OCI-LY7 (cell line): ENCODE results near the gene CD44.

Experiments used
- EZH2phosphoT487 ChIP-seq: fragments of 200-600 bp; sonication (generic); IDR thresholded peaks from 2 replicates; pipeline ENCODE4 v1.6.1; 2018; ENCODE audit warnings: low read depth, borderline replicate concordance, mild to moderate bottlenecking, mixed run types, antibody characterized with exemption, low read length, moderate library complexity, mixed read lengths
- TF ChIP-seq, protein P1 (sequence below): fragments of 200-600 bp; sonication (generic); conservative IDR thresholded peaks from 2 replicates; pipeline ENCODE4 v1.5.1; 2014; ENCODE audit warnings: mild to moderate bottlenecking, antibody characterized with exemption, low read length, moderate library complexity, mixed read lengths

DNA sequence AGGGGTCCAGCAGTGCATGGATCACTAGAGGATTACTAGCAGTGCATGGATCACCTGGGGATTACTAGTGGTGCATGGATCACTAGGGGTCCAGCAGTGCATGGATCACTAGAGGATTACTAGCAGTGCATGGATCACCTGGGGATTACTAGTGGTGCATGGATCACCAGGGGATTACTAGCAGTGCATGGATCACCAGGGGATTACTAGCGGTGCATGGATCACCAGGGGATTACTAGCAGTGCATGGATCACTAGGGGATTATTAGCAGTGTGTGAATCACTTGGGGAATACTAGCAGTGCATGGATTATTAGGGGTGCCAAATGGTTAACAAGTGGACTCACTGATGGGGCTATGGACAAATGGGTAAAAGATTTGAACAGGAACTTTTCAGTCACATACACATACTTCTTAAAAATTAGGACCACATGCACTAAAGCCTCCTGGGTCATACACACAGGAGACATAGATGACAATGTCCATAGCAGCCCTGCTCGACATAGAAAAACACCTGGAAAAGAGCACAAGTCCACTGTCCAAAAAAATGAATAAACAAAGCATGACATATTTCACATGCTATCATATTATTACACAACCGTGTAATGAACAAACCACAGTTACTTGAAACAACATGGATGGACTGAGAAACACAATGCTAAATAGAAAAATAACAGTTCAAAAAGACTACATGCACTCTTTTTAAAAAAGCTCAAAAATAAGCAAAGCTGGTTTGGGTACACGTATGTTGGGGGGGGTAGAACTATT is 109.8 kb downstream of the CD44 start:
- TF ChIP-seq, protein P1, sequence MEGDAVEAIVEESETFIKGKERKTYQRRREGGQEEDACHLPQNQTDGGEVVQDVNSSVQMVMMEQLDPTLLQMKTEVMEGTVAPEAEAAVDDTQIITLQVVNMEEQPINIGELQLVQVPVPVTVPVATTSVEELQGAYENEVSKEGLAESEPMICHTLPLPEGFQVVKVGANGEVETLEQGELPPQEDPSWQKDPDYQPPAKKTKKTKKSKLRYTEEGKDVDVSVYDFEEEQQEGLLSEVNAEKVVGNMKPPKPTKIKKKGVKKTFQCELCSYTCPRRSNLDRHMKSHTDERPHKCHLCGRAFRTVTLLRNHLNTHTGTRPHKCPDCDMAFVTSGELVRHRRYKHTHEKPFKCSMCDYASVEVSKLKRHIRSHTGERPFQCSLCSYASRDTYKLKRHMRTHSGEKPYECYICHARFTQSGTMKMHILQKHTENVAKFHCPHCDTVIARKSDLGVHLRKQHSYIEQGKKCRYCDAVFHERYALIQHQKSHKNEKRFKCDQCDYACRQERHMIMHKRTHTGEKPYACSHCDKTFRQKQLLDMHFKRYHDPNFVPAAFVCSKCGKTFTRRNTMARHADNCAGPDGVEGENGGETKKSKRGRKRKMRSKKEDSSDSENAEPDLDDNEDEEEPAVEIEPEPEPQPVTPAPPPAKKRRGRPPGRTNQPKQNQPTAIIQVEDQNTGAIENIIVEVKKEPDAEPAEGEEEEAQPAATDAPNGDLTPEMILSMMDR = no peak
- no peak for TF ChIP-seq EZH2phosphoT487
